GM21381 (cell line): Measurements from ENCODE around the gene KATNA1.

Source experiments
- ATAC-seq: cut with Tn5 transposase; IDR thresholded peaks from one replicate; pipeline ENCODE4 v1.9.1; 2021; ENCODE audit warnings: mild to moderate bottlenecking, moderate library complexity; ENCODE audit not compliant: unreplicated experiment

The KATNA1 gene

DNA sequence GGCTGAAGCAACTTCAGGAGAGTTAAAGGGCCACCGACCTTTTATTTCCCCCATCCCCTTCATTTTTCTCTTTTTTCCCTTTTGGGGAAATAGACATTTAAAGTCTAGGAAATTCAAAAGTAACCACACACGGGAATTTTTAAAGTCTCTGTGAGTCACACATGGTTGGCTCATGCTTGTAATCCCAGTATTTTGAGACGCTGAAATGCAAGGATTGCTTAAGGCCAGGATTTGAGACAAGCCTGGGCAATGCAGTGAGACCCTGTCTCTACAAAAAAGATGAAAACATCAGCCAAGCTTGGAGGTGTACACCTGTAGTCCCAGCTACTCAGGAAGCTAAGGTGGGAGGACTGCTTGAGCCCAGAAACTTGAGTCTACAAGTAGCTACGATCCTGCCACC, 34.2 kb downstream of the KATNA1 start:
- ATAC-seq: no peak

GRCh38 chr6:149608381-149608982, 40.0 kb downstream of the KATNA1 start:
- ATAC-seq: no peak

GRCh38 chr6:149600508-149600907, 48.0 kb downstream of the KATNA1 start:
- ATAC-seq: no peak

GRCh38 chr6:149593408-149593807, 55.1 kb downstream of the KATNA1 start:
- no peak for ATAC-seq

DNA sequence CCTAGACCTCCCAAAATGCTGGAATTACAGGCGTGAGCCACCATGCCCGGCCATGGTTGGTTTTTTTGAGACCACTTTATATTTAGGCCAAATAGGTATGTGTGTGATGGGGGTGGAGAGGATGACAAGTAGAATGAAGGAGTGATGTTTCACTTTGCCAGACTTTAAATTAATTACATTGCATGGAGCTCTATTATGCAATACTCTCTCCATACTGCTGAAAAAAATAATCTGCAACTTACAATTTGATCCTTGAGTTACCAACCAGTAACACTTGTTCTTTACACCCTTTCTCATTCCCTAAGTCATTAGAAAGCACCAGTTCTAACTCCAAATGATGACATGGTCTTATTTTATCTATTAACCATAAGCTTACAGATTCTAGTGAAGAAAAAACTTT, 55.5 kb downstream of the KATNA1 start:
- no peak for ATAC-seq

- no peak for ATAC-seq
Observed at GRCh38 chr6:149586149-149586548, 62.4 kb downstream of the KATNA1 start.

DNA sequence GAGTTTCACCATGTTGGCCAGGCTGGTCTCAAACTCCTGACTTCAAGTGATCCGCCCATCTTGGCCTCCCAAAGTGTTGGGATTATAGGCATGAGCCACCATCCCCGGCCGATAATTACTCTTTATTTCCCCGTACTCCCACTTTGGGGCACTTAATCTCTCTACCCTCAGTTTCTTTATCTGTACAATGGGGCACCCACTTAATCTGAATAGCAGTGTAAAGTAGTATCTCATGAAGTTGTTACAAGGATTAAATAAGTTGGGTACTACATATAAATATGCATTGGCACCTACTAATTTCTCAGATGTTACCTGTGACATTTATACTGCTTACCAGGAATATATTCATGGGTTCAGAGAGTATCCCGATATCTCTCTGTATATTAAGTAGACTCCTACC, 67.2 kb downstream of the KATNA1 start:
- no peak for ATAC-seq

DNA sequence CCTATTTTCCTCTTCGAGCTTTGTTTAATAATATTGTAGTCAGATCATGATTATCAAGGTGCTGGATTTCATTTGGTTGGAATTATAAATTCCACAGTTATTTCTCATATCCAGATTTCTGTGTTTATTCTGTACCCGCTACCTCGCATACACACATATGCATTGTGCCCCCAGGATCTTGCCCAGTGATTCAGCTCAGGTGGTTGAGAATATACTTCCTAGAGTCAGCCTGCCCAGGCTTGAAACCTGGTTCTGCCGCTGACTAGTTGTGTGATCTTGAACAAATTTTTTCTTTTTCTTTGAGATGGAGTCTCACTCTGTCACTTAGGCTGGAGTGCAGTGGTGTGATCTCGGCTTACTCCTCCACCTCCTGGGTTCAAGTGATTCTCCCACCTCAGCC, 67.6 kb downstream of the KATNA1 start:
- ATAC-seq: no peak

DNA sequence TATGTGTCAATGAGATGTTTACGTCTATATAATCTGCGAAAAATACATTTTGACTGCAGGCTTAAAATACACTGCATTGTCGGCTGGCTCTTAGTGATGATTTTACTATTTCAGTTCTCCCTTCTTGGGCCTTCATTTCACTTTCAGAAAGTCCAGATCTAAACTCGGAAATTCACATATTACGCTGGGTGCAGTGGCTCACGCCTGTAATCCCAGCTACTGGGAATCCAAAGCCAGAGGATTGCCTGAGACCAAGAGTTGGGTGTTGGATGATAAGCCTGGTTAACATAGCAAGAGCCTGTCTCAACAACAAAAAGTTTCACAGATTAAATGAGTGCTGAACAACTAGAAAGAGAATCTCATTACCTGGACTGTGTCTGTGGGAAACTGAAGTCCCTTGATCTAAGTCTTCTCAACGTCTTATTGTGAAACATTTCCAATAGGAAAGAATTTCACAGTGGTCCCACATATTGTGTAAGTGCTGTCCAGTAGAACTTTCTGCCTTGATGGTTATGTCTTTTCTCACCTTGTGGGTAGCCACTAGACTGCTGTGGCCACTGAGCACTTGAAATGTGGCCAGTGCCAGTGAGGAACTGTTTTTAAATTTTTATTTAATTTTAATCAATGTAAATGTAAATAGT, 80.4 kb downstream of the KATNA1 start:
- ATAC-seq: no peak

- peak; percentile 14 for ATAC-seq
Observed at GRCh38 chr6:149567194-149567586, 81.3 kb downstream of the KATNA1 start.

GRCh38 chr6:149566410-149567193, 81.9 kb downstream of the KATNA1 start:
- peak; percentile 26 for ATAC-seq

DNA sequence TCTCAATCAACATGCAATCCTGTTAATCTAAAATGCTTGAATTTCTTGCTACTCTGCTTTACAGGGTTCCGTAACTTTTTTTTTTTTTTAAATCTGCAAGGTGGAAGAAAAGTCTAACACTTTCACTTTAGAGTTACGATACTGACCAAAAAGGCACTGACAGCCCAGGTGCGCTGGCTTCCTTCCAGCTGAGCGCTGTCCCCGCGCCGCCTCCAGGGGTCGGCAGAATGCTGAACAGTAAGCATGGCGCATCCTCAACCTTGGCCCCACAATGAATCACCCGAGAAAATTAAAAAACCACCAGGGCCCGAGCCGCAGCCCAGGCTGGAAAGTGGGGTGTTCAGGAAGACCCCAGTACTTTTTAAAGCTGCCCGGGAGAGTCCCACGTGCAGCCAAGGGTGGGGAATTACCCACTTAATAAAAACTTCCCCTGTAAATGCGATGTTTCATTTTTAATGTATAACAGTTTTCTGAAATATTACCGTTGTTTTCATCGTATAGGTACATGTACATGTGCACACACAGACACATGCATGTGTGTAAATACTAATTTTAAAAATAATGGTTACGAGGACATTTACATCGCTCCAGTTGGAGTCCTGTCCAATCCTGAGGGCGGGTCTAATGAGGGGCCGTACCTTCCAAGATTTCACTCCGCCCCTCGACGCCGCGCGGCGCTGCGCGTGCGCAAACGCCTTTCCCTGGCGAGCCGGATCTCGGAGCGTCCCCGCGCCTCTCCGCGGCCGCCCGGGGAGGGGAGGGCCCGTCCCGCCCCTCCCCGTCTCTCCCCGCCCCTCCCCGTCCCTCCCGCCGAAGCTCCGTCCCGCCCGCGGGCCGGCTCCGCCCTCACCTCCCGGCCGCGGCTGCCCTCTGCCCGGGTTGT, 82.7 kb downstream of the KATNA1 start, which contains the start of gene GINM1:
Gene GINM1, plus strand, starts transcription at position 849 of the 883 bp plus-strand sequence. CDS start 40 bp downstream, outside the sequence.
- peak; percentile 77 for ATAC-seq

- no peak for ATAC-seq
Observed at GRCh38 chr6:149563928-149564325, 84.6 kb downstream of the KATNA1 start.

- ATAC-seq: no peak
Observed at GRCh38 chr6:149563203-149563927, 85.1 kb downstream of the KATNA1 start.

- no peak for ATAC-seq
Observed at GRCh38 chr6:149560736-149561135, 87.8 kb downstream of the KATNA1 start.

DNA sequence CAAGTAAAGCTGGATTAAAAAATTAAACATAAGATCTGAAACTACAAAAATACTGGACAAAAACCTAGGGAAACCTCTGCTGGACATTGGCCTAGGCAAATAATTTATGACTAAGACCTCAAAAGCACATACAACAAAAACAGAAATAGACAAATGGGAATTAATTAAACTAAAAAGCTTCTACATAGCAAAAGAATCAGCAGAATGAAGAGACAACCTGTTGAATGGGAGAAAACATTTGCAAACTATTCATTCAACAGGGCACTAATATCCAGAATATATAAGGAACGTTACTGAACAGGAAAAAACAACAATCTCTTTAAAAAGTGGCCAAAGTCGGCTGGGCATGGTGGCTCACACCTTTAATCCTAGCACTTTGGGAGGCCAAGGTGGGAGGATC, 89.1 kb downstream of the KATNA1 start:
- ATAC-seq: no peak

GRCh38 chr6:149558029-149558428, 90.5 kb downstream of the KATNA1 start:
- no peak for ATAC-seq

GRCh38 chr6:149551920-149552319, 96.6 kb downstream of the KATNA1 start:
- no peak for ATAC-seq

DNA sequence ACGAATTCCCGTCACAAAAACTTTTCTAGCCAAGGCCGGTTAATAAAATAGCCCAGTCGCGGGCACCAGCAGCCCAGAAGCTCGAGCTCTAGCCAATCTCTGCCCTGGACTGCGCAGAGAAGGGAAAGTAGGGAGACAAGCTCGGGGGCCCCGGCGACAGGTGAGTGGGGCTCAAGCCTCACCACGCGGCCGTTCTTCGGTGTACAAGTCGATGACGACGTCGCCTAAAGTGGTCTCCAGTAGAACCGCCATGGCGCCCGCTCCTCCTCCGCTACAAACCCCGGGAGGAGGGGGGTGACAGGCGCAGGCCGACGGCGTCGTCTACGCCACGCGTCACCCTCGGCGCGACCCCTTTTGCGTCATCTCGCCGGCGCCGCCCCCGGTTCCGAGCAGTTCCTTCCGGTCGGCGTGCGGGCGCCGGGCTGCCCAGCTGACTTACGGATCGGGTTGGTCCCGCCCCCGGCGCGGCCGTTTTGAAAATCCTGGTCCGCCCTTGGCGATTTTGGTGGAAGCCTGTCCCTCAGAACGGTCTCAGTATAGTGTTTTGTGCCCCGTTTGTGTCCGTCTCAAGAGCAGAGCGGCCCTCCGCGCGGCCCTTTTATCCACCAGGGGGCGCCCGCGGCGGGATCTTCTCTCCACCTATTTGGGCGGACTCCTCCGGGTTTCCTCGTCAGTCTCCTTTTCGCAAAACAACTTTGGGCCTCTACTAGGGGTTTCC, 102.6 kb downstream of the KATNA1 start, which contains the start of gene PPIL4:
Gene PPIL4, minus strand, starts transcription at position 290 of the 718 bp plus-strand sequence. Its CDS starts 38 bp downstream, at position 252.
- peak; percentile 95 for ATAC-seq
